22Rv1 (cell line): ENCODE data around the gene HBEGF.

ENCODE experiments used
- ZFX ChIP-seq: fragments of 450-650 bp; IDR thresholded peaks from 2 replicates; pipeline ENCODE4 v1.6.1; 2017; ENCODE audit warnings: antibody characterized with exemption, borderline replicate concordance
- TF ChIP-seq, protein P1 (sequence below): fragments of 450-650 bp; IDR thresholded peaks from 2 replicates; pipeline ENCODE4 v1.5.1; 2017; ENCODE audit warnings: mild to moderate bottlenecking

DNA sequence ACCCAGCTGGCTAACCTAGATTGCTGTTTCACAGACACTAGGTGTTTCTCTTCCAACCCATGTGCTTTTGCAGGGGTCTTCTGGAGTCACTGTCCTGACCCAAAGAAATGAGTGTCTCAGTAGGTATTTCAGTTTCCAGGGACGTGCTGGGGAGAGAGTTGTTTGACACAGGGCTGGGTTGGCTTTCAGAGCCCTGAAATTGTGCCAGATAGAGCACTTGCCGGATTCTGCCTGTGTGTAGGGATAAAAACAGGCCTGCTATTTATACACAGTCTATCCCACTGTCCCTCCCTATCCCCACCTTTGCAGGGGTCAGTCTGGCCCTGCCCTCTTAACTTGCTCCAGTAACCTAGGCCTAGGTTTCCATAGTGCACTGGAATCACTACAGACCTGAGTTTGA lies 957 bp upstream of the HBEGF start:
- TF ChIP-seq, protein P1, sequence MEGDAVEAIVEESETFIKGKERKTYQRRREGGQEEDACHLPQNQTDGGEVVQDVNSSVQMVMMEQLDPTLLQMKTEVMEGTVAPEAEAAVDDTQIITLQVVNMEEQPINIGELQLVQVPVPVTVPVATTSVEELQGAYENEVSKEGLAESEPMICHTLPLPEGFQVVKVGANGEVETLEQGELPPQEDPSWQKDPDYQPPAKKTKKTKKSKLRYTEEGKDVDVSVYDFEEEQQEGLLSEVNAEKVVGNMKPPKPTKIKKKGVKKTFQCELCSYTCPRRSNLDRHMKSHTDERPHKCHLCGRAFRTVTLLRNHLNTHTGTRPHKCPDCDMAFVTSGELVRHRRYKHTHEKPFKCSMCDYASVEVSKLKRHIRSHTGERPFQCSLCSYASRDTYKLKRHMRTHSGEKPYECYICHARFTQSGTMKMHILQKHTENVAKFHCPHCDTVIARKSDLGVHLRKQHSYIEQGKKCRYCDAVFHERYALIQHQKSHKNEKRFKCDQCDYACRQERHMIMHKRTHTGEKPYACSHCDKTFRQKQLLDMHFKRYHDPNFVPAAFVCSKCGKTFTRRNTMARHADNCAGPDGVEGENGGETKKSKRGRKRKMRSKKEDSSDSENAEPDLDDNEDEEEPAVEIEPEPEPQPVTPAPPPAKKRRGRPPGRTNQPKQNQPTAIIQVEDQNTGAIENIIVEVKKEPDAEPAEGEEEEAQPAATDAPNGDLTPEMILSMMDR: no peak
- no peak for TF ChIP-seq ZFX
